Measurements from ENCODE around the gene SUPT20H. TPM values are rescaled to one million over a fixed set of nuclear protein-coding genes. Genes with fewer than 3 reads are reported as not detected.

Gene SUPT20H
- total RNA-seq, 4 donors from 2014 or later, result 28.4 to 67.6 (median 45.3) TPM

DNA sequence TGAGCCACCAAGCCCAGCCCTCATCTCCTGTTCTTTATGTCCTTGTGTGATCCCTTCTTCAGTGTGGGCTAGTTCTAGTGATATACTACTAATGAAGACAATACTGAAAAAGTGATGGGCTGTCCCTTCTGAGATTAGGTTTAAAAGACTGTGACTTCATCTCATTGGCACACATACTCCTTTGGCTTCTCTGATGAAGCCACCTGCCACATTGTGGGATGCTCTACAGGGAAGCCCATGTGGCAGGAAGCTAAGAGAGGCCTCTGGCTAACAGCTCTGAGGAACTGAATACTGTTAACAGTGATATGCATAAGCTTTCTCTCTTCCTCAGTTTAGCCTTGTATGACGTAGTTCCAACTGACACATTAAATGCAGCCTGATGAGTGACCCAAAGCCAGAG lies 32.3 kb upstream of the SUPT20H start:
- Histone ChIP-seq H3K36me3 (no peaks in the 10 kb centered on the region), H3K27me3 (no peaks in the 10 kb centered on the region), H3K4me1 (peaks cover 0 to 4% (median 0%) of the 10 kb centered on the region in 4 donors), H3K27ac (no peak overlapping the region), H3K4me3 (no peak overlapping the region), H3K9me3 (no peaks in the 10 kb centered on the region)
- in situ Hi-C loops (cut with MboI; ENCODE audit: low pct_ligation_motif_present in 1 of 4, low pct_unique_long_range_greater_than_20kb in 1 of 4, low sequenced_read_pairs in 3 of 4), result loop anchor here in 1 of 4 donors (25.0 kb wide), 1 partner anchor 520 kb away; no protein-coding TSS in a partner anchor
- no peak for TF ChIP-seq POLR2A (IDR thresholded peaks at IDR 0.05)
- TF ChIP-seq, protein P1, sequence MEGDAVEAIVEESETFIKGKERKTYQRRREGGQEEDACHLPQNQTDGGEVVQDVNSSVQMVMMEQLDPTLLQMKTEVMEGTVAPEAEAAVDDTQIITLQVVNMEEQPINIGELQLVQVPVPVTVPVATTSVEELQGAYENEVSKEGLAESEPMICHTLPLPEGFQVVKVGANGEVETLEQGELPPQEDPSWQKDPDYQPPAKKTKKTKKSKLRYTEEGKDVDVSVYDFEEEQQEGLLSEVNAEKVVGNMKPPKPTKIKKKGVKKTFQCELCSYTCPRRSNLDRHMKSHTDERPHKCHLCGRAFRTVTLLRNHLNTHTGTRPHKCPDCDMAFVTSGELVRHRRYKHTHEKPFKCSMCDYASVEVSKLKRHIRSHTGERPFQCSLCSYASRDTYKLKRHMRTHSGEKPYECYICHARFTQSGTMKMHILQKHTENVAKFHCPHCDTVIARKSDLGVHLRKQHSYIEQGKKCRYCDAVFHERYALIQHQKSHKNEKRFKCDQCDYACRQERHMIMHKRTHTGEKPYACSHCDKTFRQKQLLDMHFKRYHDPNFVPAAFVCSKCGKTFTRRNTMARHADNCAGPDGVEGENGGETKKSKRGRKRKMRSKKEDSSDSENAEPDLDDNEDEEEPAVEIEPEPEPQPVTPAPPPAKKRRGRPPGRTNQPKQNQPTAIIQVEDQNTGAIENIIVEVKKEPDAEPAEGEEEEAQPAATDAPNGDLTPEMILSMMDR (IDR thresholded peaks at IDR 0.05), result no peak
- no peak for TF ChIP-seq POLR2AphosphoS5 (IDR thresholded peaks at IDR 0.05)
- TF ChIP-seq EP300 (IDR thresholded peaks at IDR 0.05; ENCODE audit: low read depth), result no peak
- intact Hi-C loops (cut with DNase I; ENCODE audit: low total_unique reads), result no loop called here
- WGBS, 2 donors (ENCODE audit: low coverage in 1 of 2), result 64% methylated on average over 1 of the region's 1 CpG; no CpG with 5 or more reads in 1 of the 2 donors
- no peak for DNase-seq

DNA sequence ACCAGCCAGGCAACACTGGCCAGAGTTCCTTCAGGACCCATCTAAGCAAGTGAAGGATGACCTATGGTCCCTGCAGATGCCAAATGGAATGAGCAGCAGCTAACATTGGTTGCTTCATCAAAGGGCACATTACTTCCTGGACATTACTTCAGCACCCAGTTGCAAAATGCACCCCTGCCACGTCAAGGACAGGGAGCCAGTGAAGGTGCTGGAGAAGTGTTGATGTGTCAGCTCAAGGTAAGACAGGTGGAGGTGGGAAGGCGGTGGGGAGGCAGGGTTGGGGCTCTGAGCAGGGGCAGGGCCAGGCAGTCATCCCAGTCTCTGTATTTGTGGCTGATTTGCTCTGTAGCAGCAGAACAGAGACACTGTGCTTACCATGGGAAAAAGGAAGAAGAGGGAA lies 31.4 kb upstream of the SUPT20H start:
- intact Hi-C loops (cut with DNase I; ENCODE audit: low total_unique reads), result no loop called here
- no peak for TF ChIP-seq POLR2AphosphoS5 (IDR thresholded peaks at IDR 0.05)
- H3K4me3 ChIP-seq, result no peak overlapping the region
- 69% methylated on average over 2 of the region's 2 CpGs; no CpG with 5 or more reads in 1 of the 2 donors for WGBS, 2 donors (ENCODE audit: low coverage in 1 of 2)
- in situ Hi-C loops (cut with MboI; ENCODE audit: low pct_ligation_motif_present in 1 of 4, low pct_unique_long_range_greater_than_20kb in 1 of 4, low sequenced_read_pairs in 3 of 4), result loop anchor here in 1 of 4 donors (25.0 kb wide), 1 partner anchor 521 kb away; no protein-coding TSS in a partner anchor
- DNase-seq, result no peak
- peaks cover 0 to 4% (median 0%) of the 10 kb centered on the region in 4 donors for H3K4me1 ChIP-seq
- H3K27ac ChIP-seq, result no peak overlapping the region
- H3K36me3 ChIP-seq, result no peaks in the 10 kb centered on the region
- no peaks in the 10 kb centered on the region for H3K27me3 ChIP-seq
- H3K9me3 ChIP-seq, result no peaks in the 10 kb centered on the region

DNA sequence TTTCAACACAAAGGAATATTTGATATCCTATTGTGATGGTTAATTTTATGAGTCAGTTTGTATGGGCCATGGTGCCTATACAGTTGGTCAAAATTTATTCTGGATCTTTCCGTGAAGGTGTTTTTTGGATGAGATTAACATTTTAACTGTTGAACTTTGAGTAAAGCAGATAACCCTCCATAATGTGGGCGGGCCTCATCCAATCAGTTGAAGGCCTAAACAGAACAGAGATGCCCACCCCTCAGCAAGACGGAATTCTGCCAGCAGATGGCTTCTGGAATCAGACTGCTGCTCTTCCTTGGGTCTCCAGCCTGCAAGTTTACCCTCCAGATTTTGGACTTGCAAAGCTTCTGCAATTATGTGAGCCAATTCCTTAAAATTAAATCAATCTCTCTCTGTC lies 30.0 kb upstream of the SUPT20H start:
- Histone ChIP-seq H3K27ac (no peak overlapping the region), H3K4me1 (peaks cover 0 to 4% (median 0%) of the 10 kb centered on the region in 4 donors), H3K36me3 (no peaks in the 10 kb centered on the region), H3K4me3 (no peak overlapping the region), H3K27me3 (no peaks in the 10 kb centered on the region), H3K9me3 (no peaks in the 10 kb centered on the region)
- intact Hi-C loops (cut with DNase I; ENCODE audit: low total_unique reads), result no loop called here
- in situ Hi-C loops (cut with MboI; ENCODE audit: low pct_ligation_motif_present in 1 of 4, low pct_unique_long_range_greater_than_20kb in 1 of 4, low sequenced_read_pairs in 3 of 4), result loop anchor here in 1 of 4 donors (25.0 kb wide), 1 partner anchor 523 kb away; no protein-coding TSS in a partner anchor
- DNase-seq, result no peak
- 85 to 88% methylated on average over 3 of the region's 3 CpGs for WGBS, 2 donors (ENCODE audit: low coverage in 1 of 2)
- TF ChIP-seq POLR2AphosphoS5 (IDR thresholded peaks at IDR 0.05) (no peak), POLR2A (IDR thresholded peaks at IDR 0.05) (no peak), EP300 (IDR thresholded peaks at IDR 0.05; ENCODE audit: low read depth) (no peak)
- TF ChIP-seq, protein P1 (IDR thresholded peaks at IDR 0.05), result no peak

DNA sequence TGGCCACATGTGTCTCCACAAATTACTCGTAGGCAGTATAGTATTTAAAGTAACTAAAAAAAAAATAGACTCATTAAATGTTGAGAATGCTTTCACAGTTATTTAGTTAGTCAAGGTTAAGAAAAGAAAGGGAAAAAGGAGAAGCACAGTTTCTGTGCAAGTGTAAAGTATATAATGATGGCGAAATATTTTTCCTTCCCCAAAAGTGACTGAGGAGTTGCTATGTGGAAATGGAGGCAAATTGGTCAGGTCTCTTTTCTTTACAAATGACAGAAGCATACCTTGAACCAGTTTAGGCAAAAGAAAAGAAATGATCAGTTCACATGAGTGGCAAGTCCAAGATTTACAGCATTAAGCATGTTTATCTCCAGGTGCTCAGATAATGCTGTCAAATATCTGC lies 28.0 kb upstream of the SUPT20H start:
- Histone ChIP-seq H3K27ac (no peak overlapping the region), H3K27me3 (no peaks in the 10 kb centered on the region), H3K9me3 (no peaks in the 10 kb centered on the region), H3K4me1 (no peaks in the 10 kb centered on the region), H3K4me3 (no peak overlapping the region), H3K36me3 (no peaks in the 10 kb centered on the region)
- DNase-seq, result no peak
- WGBS, 2 donors (ENCODE audit: low coverage in 1 of 2), result 75 to 78% methylated on average over 2 of the region's 2 CpGs
- TF ChIP-seq POLR2AphosphoS5 (IDR thresholded peaks at IDR 0.05) (no peak), POLR2A (IDR thresholded peaks at IDR 0.05) (no peak), EP300 (IDR thresholded peaks at IDR 0.05; ENCODE audit: low read depth) (no peak)
- TF ChIP-seq, protein P1 (IDR thresholded peaks at IDR 0.05), result no peak
- in situ Hi-C loops (cut with MboI; ENCODE audit: low pct_ligation_motif_present in 1 of 4, low pct_unique_long_range_greater_than_20kb in 1 of 4, low sequenced_read_pairs in 3 of 4), result loop anchor here in 1 of 4 donors (25.0 kb wide), 1 partner anchor 525 kb away; no protein-coding TSS in a partner anchor
- intact Hi-C loops (cut with DNase I; ENCODE audit: low total_unique reads), result no loop called here

DNA sequence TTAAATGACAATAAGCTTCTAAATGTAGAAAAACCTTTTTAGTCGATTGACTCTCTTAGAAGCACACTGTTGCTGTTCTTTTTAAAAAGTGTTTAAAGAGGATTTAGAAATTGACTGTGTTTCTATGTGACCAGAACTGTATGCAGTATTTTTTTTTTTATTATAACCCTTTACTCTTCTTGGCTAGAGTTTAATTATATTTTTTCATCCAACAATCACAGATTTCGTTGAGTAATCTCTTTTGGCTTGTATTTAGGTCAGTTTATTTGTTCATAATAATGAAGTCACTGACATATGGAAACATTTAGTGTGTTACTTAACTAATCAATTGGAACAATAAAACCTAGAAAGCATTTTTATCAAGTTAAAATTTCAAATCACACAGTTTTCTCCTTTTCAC lies 26.1 kb upstream of the SUPT20H start:
- Histone ChIP-seq H3K36me3 (no peaks in the 10 kb centered on the region), H3K27me3 (no peaks in the 10 kb centered on the region), H3K4me3 (no peak overlapping the region), H3K27ac (no peak overlapping the region), H3K4me1 (no peaks in the 10 kb centered on the region), H3K9me3 (no peaks in the 10 kb centered on the region)
- DNase-seq, result no peak
- whole genome bisulfite sequencing, 2 donors (ENCODE audit: low coverage in 1 of 2), result 50% methylated on average over 2 of the region's 2 CpGs
- in situ Hi-C loops (cut with MboI; ENCODE audit: low pct_ligation_motif_present in 1 of 4, low pct_unique_long_range_greater_than_20kb in 1 of 4, low sequenced_read_pairs in 3 of 4), result loop anchor here in 1 of 4 donors (25.0 kb wide), 1 partner anchor 527 kb away; no protein-coding TSS in a partner anchor
- TF ChIP-seq POLR2A (IDR thresholded peaks at IDR 0.05) (no peak), EP300 (IDR thresholded peaks at IDR 0.05; ENCODE audit: low read depth) (no peak), POLR2AphosphoS5 (IDR thresholded peaks at IDR 0.05) (no peak)
- TF ChIP-seq, protein P1 (IDR thresholded peaks at IDR 0.05), result no peak
- intact Hi-C loops (cut with DNase I; ENCODE audit: low total_unique reads), result no loop called here
